Mucosa of stomach (tissue), 1 donor: ENCODE measurements around the gene LPCAT2.

Source experiments
- H3K27me3 ChIP-seq: one replicate; pipeline ENCODE4 v1.7.0; 2013; ENCODE audit warnings: mild to moderate bottlenecking, low read length; ENCODE audit not compliant: control insufficient read depth, insufficient read depth
- H3K36me3 ChIP-seq: one replicate; pipeline ENCODE4 v1.7.0; 2013; ENCODE audit warnings: low read length; ENCODE audit not compliant: control insufficient read depth, insufficient read depth
- H3K4me1 ChIP-seq: one replicate; pipeline ENCODE4 v1.7.0; 2013; ENCODE audit warnings: mild to moderate bottlenecking, low read length; ENCODE audit not compliant: control insufficient read depth, insufficient read depth
- H3K4me3 ChIP-seq: one replicate; pipeline ENCODE4 v1.7.0; 2013; ENCODE audit warnings: low read length
- H3K9ac ChIP-seq: one replicate; pipeline ENCODE4 v1.7.0; 2013; ENCODE audit warnings: mild to moderate bottlenecking, low read length, moderate library complexity
- H3K9me3 ChIP-seq: one replicate; pipeline ENCODE4 v1.7.0; 2013; ENCODE audit warnings: mild to moderate bottlenecking, low read length, moderate library complexity; ENCODE audit not compliant: control insufficient read depth
- donor health status: Pancreatic carcinoma.

LPCAT2 gene

DNA sequence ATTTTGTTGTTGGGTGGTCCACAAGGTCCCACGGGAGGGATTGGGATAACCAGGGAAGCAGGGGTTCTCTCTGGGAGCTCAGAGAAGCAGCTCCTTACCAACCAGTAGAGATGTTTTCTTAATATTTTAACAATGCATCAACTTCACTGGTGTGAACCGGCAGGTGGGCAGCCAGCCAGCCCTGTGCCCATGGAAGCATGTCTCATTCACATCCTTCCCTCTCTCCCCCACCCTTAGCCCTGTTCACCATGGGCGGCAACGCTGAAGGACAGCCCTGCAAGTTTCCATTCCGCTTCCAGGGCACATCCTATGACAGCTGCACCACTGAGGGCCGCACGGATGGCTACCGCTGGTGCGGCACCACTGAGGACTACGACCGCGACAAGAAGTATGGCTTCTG lies 20.6 kb upstream of the LPCAT2 start:
- Histone ChIP-seq H3K36me3 (no peaks in the 10 kb centered on the region), H3K4me1 (no peaks in the 10 kb centered on the region), H3K9ac (no peak overlapping the region), H3K4me3 (no peak overlapping the region), H3K9me3 (no peaks in the 10 kb centered on the region), H3K27me3 (no peaks in the 10 kb centered on the region)

DNA sequence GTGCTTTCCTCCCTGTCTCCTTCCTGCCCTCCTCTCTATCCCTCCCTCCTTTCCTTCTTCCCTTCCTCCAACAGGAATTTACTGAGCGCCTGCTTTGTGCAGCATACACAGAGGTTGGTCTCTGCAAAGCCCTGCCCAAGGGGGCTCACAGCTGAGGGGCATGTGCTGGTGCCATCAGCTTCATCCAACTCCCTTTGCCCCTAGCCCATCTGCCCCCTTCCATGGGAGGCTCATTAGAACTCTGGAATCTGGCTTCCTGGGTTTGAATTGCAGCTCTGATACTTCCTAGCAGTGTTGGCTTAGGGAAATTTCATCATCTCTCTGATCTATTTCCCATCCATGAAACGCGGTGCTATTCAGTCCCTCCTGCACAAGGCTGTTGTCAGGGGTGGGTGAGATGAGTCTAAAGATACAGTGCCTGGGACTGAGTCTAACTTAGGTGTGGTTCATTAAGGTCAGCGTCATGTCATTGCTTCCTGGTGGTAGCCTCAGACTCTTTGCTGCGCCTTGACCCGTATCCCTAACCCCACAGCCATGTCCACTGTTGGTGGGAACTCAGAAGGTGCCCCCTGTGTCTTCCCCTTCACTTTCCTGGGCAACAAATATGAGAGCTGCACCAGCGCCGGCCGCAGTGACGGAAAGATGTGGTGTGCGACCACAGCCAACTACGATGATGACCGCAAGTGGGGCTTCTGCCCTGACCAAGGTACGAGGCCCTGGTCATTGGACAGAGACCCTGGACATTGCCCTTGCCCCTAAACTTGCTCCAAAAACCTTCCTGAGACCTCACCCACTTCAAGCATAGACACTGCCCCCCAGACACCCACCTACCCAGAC lies 19.5 kb upstream of the LPCAT2 start:
- Histone ChIP-seq H3K9me3 (no peaks in the 10 kb centered on the region), H3K9ac (no peak overlapping the region), H3K27me3 (no peaks in the 10 kb centered on the region), H3K4me1 (no peaks in the 10 kb centered on the region), H3K36me3 (no peaks in the 10 kb centered on the region), H3K4me3 (no peak overlapping the region)

DNA sequence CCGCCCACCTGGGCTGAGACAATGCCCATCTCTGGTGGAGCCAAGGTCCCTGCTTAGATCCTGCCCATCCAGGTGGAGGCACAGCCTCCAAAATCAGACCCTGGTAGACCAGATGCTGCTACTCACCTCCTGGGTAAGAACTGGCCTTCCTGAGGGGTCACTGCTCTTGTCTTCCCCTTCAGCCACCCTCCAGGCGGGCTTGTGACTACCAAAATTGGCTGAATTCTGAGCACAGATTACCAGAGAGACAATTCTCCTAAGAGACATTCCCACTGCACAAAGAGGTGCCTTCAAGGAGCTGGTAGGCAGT lies 19.0 kb upstream of the LPCAT2 start:
- H3K36me3 ChIP-seq, result no peaks in the 10 kb centered on the region
- no peaks in the 10 kb centered on the region for H3K9me3 ChIP-seq
- no peaks in the 10 kb centered on the region for H3K27me3 ChIP-seq
- no peak overlapping the region for H3K4me3 ChIP-seq
- no peak overlapping the region for H3K9ac ChIP-seq
- no peaks in the 10 kb centered on the region for H3K4me1 ChIP-seq

DNA sequence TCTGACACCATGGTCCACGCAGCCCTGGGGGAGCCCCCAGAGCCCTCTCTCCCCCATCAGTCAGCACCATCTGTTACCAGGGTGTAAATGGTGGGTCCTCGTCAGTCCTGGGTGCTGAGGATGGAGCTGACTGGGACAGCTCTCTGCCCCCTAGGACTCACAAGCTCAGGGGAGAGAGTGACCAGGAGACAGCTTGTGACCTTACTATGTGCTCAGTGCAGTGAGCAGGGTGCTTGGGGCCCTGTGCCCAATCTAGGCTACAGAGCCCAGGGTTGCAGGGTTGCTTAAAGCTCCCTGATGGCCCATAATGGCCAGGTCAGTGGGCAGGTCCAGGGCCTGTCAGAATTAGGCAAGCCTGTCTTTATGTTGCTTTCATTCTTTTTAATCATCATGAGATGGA lies 18.6 kb upstream of the LPCAT2 start:
- H3K4me1 ChIP-seq, result no peaks in the 10 kb centered on the region
- no peaks in the 10 kb centered on the region for H3K9me3 ChIP-seq
- H3K9ac ChIP-seq, result no peak overlapping the region
- no peak overlapping the region for H3K4me3 ChIP-seq
- no peaks in the 10 kb centered on the region for H3K36me3 ChIP-seq
- H3K27me3 ChIP-seq, result no peaks in the 10 kb centered on the region

DNA sequence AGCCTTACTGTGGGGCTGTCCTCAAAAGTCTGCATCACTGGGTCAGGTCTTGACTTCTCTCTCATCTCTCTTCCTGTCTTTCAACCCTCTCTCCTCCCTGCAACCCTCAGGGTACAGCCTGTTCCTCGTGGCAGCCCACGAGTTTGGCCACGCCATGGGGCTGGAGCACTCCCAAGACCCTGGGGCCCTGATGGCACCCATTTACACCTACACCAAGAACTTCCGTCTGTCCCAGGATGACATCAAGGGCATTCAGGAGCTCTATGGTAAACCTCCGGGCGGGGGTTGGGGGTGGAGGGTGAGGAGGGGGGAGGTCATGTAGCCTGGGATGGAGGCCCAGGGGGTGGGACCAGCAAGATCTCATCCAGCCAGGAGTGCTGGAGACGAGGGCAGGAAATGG lies 17.2 kb upstream of the LPCAT2 start:
- Histone ChIP-seq H3K4me3 (no peak overlapping the region), H3K9ac (no peak overlapping the region), H3K27me3 (no peaks in the 10 kb centered on the region)

DNA sequence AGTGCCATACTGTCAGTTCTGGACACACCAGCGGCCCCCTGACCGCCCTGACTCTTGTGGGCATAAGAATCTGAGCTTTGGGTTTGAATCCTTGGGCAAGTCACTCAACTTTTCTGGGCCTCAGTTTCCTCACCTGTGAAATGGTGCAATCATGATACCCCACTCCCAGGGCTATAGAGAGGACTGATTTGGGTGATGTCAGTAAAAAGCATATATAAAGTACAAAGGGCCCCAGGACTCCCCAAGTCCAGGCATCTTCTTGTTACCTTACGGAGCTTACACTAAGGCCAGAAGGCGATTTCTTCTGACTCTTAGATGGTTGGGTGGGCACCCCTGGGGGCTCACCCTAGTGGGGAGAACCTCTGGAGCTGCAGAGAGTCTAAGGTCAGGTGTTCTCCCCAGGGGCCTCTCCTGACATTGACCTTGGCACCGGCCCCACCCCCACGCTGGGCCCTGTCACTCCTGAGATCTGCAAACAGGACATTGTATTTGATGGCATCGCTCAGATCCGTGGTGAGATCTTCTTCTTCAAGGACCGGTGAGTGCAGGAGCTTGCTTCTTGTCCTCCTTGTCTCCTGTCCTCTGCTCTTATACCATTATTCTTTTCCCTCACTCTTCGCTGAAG lies 16.0 kb upstream of the LPCAT2 start:
- H3K36me3 ChIP-seq, result no peaks in the 10 kb centered on the region
- no peaks in the 10 kb centered on the region for H3K4me1 ChIP-seq
- H3K9ac ChIP-seq, result no peak overlapping the region
- H3K9me3 ChIP-seq, result no peaks in the 10 kb centered on the region
- no peaks in the 10 kb centered on the region for H3K27me3 ChIP-seq
- H3K4me3 ChIP-seq, result no peak overlapping the region

More for the DNA sequence above, 17.2 kb upstream of the LPCAT2 start:
- H3K36me3 ChIP-seq, result no peaks in the 10 kb centered on the region
- H3K4me1 ChIP-seq, result no peaks in the 10 kb centered on the region
- no peaks in the 10 kb centered on the region for H3K9me3 ChIP-seq

DNA sequence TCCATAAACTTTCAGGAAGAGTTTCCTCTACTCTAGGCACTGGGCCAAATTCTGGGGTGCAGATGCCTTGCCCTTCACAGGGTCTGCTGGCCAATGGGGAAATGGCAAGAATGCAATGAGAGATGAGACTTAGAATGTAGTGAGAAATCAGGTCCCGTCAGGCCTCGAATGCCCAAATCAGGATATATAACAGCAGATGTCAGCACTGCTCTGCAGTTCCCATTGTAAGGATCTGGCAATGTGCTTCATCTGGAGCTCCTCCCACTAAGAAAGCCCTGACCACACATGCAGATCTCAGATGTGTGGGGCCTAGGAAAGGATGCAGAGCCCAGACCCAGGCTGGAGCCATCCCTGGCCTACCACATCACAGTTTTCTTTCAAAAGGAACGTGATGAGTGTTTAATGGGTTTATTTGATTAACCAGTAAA lies 13.9 kb upstream of the LPCAT2 start:
- Histone ChIP-seq H3K9ac (no peak overlapping the region), H3K4me1 (peaks cover 4% of the 10 kb centered on the region), H3K9me3 (no peaks in the 10 kb centered on the region), H3K36me3 (no peaks in the 10 kb centered on the region), H3K27me3 (no peaks in the 10 kb centered on the region), H3K4me3 (no peak overlapping the region)

DNA sequence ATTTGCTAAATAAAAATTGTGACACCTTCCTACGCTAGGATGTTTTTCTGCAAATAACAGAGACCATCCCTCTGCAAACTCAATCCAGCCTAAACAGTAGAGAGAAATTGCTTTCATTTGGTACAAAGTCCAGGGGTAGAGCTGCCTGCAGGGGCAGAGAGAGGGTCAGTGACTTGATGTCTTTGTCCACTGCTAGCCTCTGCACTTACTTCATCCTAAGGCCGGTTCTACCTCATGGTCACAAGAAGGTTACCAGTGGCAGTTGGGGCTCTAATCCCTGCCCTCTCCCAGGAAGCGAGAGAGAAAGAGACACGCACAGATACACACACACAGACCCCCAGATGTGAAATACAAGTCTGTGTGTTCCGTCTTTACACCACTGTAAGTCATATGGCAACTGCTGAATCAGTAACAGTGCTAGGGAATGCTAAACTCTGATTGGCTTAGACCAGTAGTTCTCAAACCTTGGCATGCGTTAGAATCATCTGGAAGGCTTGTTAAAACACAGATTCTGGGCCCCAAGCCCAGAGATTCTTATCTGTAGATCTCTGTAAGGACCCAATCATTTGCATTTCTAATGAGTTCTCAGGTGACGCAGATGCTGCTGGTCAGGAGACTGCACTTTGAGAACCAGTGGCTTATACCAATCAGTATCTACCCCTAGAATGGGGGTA lies 13.1 kb upstream of the LPCAT2 start:
- H3K9ac ChIP-seq, result no peak overlapping the region
- no peaks in the 10 kb centered on the region for H3K27me3 ChIP-seq
- H3K9me3 ChIP-seq, result no peaks in the 10 kb centered on the region
- H3K4me3 ChIP-seq, result no peak overlapping the region
- no peaks in the 10 kb centered on the region for H3K36me3 ChIP-seq
- H3K4me1 ChIP-seq, result peaks cover 11% of the 10 kb centered on the region

DNA sequence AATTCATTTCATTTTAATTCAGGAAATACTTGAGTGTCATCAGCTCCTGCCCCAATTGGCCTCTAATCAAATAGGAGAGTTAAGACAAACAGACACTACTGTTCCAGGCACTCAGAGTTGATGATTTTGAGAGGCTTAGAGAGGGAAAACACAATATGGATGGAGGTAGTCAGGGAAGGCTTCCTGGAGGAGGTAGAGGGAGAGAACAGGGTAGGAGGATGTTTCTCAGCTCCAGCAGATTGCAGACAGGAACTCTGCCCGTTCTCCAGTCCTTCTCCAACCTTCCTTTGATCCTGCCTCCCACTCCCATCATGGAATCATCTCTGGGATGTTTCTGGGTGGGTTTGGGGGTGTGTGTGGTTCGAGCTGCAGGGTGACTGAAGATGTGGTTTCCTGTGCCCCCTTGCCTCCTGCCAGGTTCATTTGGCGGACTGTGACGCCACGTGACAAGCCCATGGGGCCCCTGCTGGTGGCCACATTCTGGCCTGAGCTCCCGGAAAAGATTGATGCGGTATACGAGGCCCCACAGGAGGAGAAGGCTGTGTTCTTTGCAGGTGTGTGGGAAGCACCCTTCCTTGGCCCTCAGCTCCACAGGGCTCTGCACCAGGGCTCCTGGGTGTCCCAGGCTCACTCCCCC lies 12.2 kb upstream of the LPCAT2 start:
- Histone ChIP-seq H3K9ac (no peak overlapping the region), H3K27me3 (no peaks in the 10 kb centered on the region), H3K4me3 (no peak overlapping the region), H3K4me1 (peaks cover 20% of the 10 kb centered on the region), H3K9me3 (no peaks in the 10 kb centered on the region), H3K36me3 (no peaks in the 10 kb centered on the region)

DNA sequence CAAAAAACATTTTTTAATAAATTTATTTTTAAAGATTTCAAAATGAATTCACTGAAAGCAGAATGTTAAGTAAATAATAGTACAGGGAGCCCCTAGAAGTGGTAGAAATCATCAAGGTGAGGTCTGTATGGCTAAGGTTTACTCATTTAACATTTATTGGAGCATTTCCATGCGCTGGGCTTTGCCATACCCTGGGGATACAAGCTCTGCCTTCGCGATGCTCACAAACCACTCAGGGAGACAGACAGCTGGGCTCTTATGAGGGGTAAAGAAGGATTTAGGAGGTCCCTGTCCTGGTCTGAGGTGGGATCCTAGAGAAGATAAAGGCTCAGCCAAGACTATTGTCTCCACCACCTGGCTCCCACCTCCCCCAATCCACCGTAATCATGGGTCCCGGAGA lies 11.3 kb upstream of the LPCAT2 start:
- H3K9ac ChIP-seq, result no peak overlapping the region
- peaks cover 29% of the 10 kb centered on the region for H3K4me1 ChIP-seq
- no peaks in the 10 kb centered on the region for H3K9me3 ChIP-seq
- no peaks in the 10 kb centered on the region for H3K27me3 ChIP-seq
- no peaks in the 10 kb centered on the region for H3K36me3 ChIP-seq
- H3K4me3 ChIP-seq, result no peak overlapping the region

DNA sequence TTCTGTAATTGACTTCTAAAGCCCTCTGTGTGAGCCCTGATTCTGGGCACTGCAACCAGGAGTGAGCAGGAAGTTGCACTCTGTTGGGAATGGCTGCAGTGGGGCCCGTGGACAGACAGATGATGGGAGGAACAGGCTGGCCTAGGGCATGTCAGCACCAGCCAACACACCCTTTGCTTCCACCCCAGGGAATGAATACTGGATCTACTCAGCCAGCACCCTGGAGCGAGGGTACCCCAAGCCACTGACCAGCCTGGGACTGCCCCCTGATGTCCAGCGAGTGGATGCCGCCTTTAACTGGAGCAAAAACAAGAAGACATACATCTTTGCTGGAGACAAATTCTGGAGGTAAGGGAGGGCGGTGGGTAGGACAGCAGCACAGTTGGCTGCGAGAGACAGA lies 10.8 kb upstream of the LPCAT2 start:
- Histone ChIP-seq H3K36me3 (no peaks in the 10 kb centered on the region), H3K9me3 (no peaks in the 10 kb centered on the region), H3K9ac (no peak overlapping the region), H3K27me3 (no peaks in the 10 kb centered on the region), H3K4me3 (no peak overlapping the region), H3K4me1 (peaks cover 34% of the 10 kb centered on the region)

DNA sequence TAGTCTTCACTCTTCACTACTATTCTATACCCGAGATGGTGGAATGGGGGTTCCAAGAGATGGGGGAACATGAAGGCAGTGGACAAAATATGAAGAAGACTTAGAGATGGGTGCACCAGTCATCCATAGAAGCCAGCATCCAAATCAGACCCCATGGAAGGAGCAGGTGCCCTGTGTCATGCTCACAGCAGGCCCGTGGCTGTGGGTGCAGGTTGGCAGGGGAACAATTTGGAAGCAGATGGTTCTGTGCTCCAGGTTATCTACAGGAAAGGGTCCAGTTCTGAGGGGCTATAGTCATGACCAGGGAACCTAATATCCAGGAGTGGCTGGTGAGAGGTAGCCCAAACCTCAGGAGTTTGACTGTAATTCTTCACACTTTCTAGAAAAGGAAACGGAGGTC lies 9.6 kb upstream of the LPCAT2 start:
- Histone ChIP-seq H3K9ac (no peak overlapping the region), H3K9me3 (no peaks in the 10 kb centered on the region), H3K36me3 (no peaks in the 10 kb centered on the region), H3K27me3 (no peaks in the 10 kb centered on the region), H3K4me1 (peaks cover 46% of the 10 kb centered on the region), H3K4me3 (no peak overlapping the region)
